OCI-LY3 (cell line): ENCODE measurements around the gene PRPSAP1.

Source experiments
- H2AFZ ChIP-seq: fragments of 200-600, 300-600 bp; shearing (Covaris generic); 2 replicates; pipeline ENCODE4 v1.6.0; 2014; ENCODE audit warnings: antibody characterized with exemption, low read depth, low read length
- H3K27ac ChIP-seq: fragments of 200-600, 300-600 bp; sonication (generic); 2 replicates; pipeline ENCODE4 v1.5.1; 2014; ENCODE audit warnings: mild to moderate bottlenecking, low read length, moderate library complexity, mixed read lengths
- H3K27me3 ChIP-seq: fragments of 200-600, 300-600 bp; sonication (generic); 2 replicates; pipeline ENCODE4 v1.6.1; 2014; ENCODE audit warnings: low read depth, low read length, mixed read lengths
- H3K36me3 ChIP-seq: fragments of 200-600, 300-600 bp; sonication (generic); replicated peaks from 2 replicates; pipeline ENCODE3; 2014; ENCODE audit warnings: low read depth, low read length, mixed read lengths
- H3K4me1 ChIP-seq: fragments of 300-600, 200-600 bp; sonication (generic); 2 replicates; pipeline ENCODE4 v1.6.1; 2014; ENCODE audit warnings: low read length, mixed read lengths
- H3K4me2 ChIP-seq: fragments of 200-600, 300-600 bp; sonication (generic); 2 replicates; pipeline ENCODE4 v1.6.1; 2014; ENCODE audit warnings: low read length, mixed read lengths
- H3K4me3 ChIP-seq: fragments of 300-600, 200-600 bp; sonication (generic); 2 replicates; pipeline ENCODE4 v1.5.1; 2014; ENCODE audit warnings: antibody characterized with exemption, mild to moderate bottlenecking, low read length, moderate library complexity
- H3K79me2 ChIP-seq: fragments of 300-600, 200-600 bp; shearing (Covaris generic); 2 replicates; pipeline ENCODE4 v1.6.1; 2014; ENCODE audit warnings: mild to moderate bottlenecking, low read length, mixed read lengths
- H3K9ac ChIP-seq: fragments of 300-600, 200-600 bp; shearing (Covaris generic); 2 replicates; pipeline ENCODE4 v1.6.0; 2014; ENCODE audit warnings: mild to moderate bottlenecking, low read length, moderate library complexity
- H3K9me3 ChIP-seq: fragments of 200-600, 300-600 bp; shearing (Covaris generic); 2 replicates; pipeline ENCODE4 v1.6.1; 2014; ENCODE audit warnings: low read length, mixed read lengths; ENCODE audit not compliant: insufficient read depth
- H4K20me1 ChIP-seq: fragments of 200-600, 300-600 bp; sonication (generic); 2 replicates; pipeline ENCODE4 v1.6.1; 2016; ENCODE audit warnings: low read length, mixed read lengths; ENCODE audit not compliant: insufficient read depth
- CTCF ChIP-seq: fragments of 200-600, 300-600 bp; sonication (generic); IDR thresholded peaks from 2 replicates; pipeline ENCODE4 v1.5.1; 2014; ENCODE audit warnings: antibody characterized with exemption, low read length, low read depth
- EZH2phosphoT487 ChIP-seq: fragments of 200-600 bp; shearing (Covaris generic); IDR thresholded peaks from 2 replicates; pipeline ENCODE4 v1.6.1; 2018; ENCODE audit warnings: antibody characterized with exemption, mixed run types, low read depth

The PRPSAP1 gene

GRCh38 chr17:76343106-76343505 is 10.6 kb downstream of the PRPSAP1 start:
- H3K27me3 ChIP-seq = no peaks in the 10 kb centered on the region
- no peak overlapping the region for H2AFZ ChIP-seq
- H3K9me3 ChIP-seq = no peaks in the 10 kb centered on the region
- H3K36me3 ChIP-seq = peaks cover 4% of the 10 kb centered on the region
- H3K4me1 ChIP-seq = no peaks in the 10 kb centered on the region
- no peaks in the 10 kb centered on the region for H3K79me2 ChIP-seq
- no peak for TF ChIP-seq EZH2phosphoT487
- TF ChIP-seq CTCF = no peak
- no peak overlapping the region for H3K27ac ChIP-seq
- H3K9ac ChIP-seq = no peak overlapping the region
- H4K20me1 ChIP-seq = no peaks in the 10 kb centered on the region
- H3K4me3 ChIP-seq = no peak overlapping the region
- H3K4me2 ChIP-seq = no peak overlapping the region

- Histone ChIP-seq H3K79me2 (no peaks in the 10 kb centered on the region), H3K4me1 (no peaks in the 10 kb centered on the region), H3K4me3 (no peak overlapping the region), H4K20me1 (no peaks in the 10 kb centered on the region), H3K9ac (no peak overlapping the region), H3K4me2 (no peak overlapping the region), H3K27me3 (no peaks in the 10 kb centered on the region), H3K9me3 (no peaks in the 10 kb centered on the region), H3K27ac (no peak overlapping the region), H3K36me3 (peaks cover 4% of the 10 kb centered on the region), H2AFZ (no peak overlapping the region)
- no peak for TF ChIP-seq EZH2phosphoT487
- no peak for TF ChIP-seq CTCF
These were observed 12.4 kb downstream of the PRPSAP1 start for GRCh38 chr17:76341301-76341700.

- Histone ChIP-seq H3K9ac (no peak overlapping the region), H3K4me1 (no peaks in the 10 kb centered on the region), H3K79me2 (no peaks in the 10 kb centered on the region)
These were observed 16.3 kb downstream of the PRPSAP1 start for GRCh38 chr17:76337413-76337777.

GRCh38 chr17:76336756-76337412 is 16.8 kb downstream of the PRPSAP1 start:
- Histone ChIP-seq H3K79me2 (no peaks in the 10 kb centered on the region), H3K4me1 (no peaks in the 10 kb centered on the region), H3K9ac (no peak overlapping the region), H3K4me3 (no peak overlapping the region), H3K4me2 (no peak overlapping the region), H3K27ac (no peak overlapping the region), H3K9me3 (no peaks in the 10 kb centered on the region), H4K20me1 (no peaks in the 10 kb centered on the region), H2AFZ (no peak overlapping the region), H3K27me3 (no peaks in the 10 kb centered on the region), H3K36me3 (peaks cover 2% of the 10 kb centered on the region)
- TF ChIP-seq EZH2phosphoT487 = no peak
- no peak for TF ChIP-seq CTCF

More at GRCh38 chr17:76337413-76337777, 16.3 kb downstream of the PRPSAP1 start:
- no peak for TF ChIP-seq EZH2phosphoT487
- H3K36me3 ChIP-seq = peaks cover 4% of the 10 kb centered on the region
- no peak overlapping the region for H3K27ac ChIP-seq
- H4K20me1 ChIP-seq = no peaks in the 10 kb centered on the region
- no peaks in the 10 kb centered on the region for H3K27me3 ChIP-seq
- no peaks in the 10 kb centered on the region for H3K9me3 ChIP-seq
- no peak overlapping the region for H3K4me3 ChIP-seq
- H3K4me2 ChIP-seq = no peak overlapping the region
- no peak overlapping the region for H2AFZ ChIP-seq
